ENCODE data around the gene NTM.

GRCh38 chr11:131855320-131855719 is 484.9 kb downstream of the NTM start:
- TF ChIP-seq CTCF (IDR thresholded peaks at IDR 0.05), result no peak
- TF ChIP-seq MAX (CRISPR knock-in tag; IDR thresholded peaks at IDR 0.05), result no peak
- no peak for TF ChIP-seq ESRRA (CRISPR knock-in tag; IDR thresholded peaks at IDR 0.05; ENCODE audit: borderline replicate concordance)
- TF ChIP-seq ZNF512 (CRISPR knock-in tag; IDR thresholded peaks at IDR 0.05; ENCODE audit: borderline replicate concordance), result no peak
- TF ChIP-seq MYBL2 (CRISPR knock-in tag; IDR thresholded peaks at IDR 0.05), result no peak
- no peak for TF ChIP-seq E2F5 (CRISPR knock-in tag; IDR thresholded peaks at IDR 0.05)
- TF ChIP-seq CBFB (CRISPR knock-in tag; IDR thresholded peaks at IDR 0.05; ENCODE audit: low read depth), result no peak
- no peak for TF ChIP-seq ZNF263 (CRISPR knock-in tag; IDR thresholded peaks at IDR 0.05; ENCODE audit: low read depth)
- no peak for TF ChIP-seq ATF3 (CRISPR knock-in tag; conservative IDR thresholded peaks at IDR 0.05)
- TF ChIP-seq NR1H2 (CRISPR knock-in tag; IDR thresholded peaks at IDR 0.05), result no peak
- no peak for TF ChIP-seq FOXJ3 (CRISPR knock-in tag; IDR thresholded peaks at IDR 0.05; ENCODE audit: borderline replicate concordance)
